Peyer's patch (tissue), 4 donors: ENCODE data around the gene OR2H1. TPM values are rescaled to one million over a fixed set of nuclear protein-coding genes. Genes with fewer than 3 reads are reported as not detected.

Experiments used
- DNase-seq, 3 donors: peaks; one replicate each; pipeline ENCODE4 v3.0.0-alpha.2; 2017 to 2019
- H3K27ac ChIP-seq, 4 donors: fragments of 200-600 bp; sonication (generic); one replicate each; pipeline ENCODE4 v1.5.1; 2016 to 2019
- H3K27me3 ChIP-seq, 2 donors: fragments of 200-600 bp; sonication (generic); one replicate each; pipeline ENCODE4 v1.5.1; 2019
- H3K36me3 ChIP-seq, 3 donors: fragments of 200-600 bp; sonication (generic); one replicate each; pipeline ENCODE4 v1.5.1; 2016 to 2019
- H3K4me1 ChIP-seq, 4 donors: fragments of 200-600 bp; sonication (generic); one replicate each; pipeline ENCODE4 v1.5.1; 2016 to 2019
- H3K4me3 ChIP-seq, 4 donors: fragments of 200-600 bp; sonication (generic); 1 replicate in 3 of 4; 2 replicates in 1 of 4; pipeline ENCODE4 v1.5.1; 2016 to 2019; ENCODE audit warnings: mild to moderate bottlenecking in 1 of 4
- H3K9me3 ChIP-seq, 4 donors: fragments of 200-600 bp; sonication (generic); one replicate each; pipeline ENCODE4 v1.5.1; 2016 to 2019; ENCODE audit warnings: mild to moderate bottlenecking in 1 of 4
- CTCF ChIP-seq, 6 experiments: fragments of 450-650 bp in 4 of 6; fragments of 200-600 bp in 2 of 6; sonication (generic) in 1 of 6; IDR thresholded peaks; one replicate each; pipeline ENCODE4 v1.5.1; 2017 to 2019; ENCODE audit warnings: antibody characterized with exemption in 6 of 6, mild to moderate bottlenecking in 3 of 6, moderate library complexity in 1 of 6
- POLR2A ChIP-seq, 2 donors: fragments of 450-650 bp; IDR thresholded peaks; one replicate each; pipeline ENCODE4 v1.5.1; 2017; ENCODE audit warnings: antibody characterized with exemption in 2 of 2, mild to moderate bottlenecking in 2 of 2, moderate library complexity in 2 of 2
- total RNA-seq, 4 donors: library from RNA; depleted of rRNA; stranded (reverse); fragments of >200 nt; gene quantifications; one replicate each; pipeline ENCODE4 v1.1.0, GENCODE V29; 2016

Gene OR2H1
- not detected for total RNA-seq

GRCh38 chr6:29456971-29457370, at the start of gene OR2H1, which contains the start of gene OR11A1:
Gene OR2H1, plus strand, starts transcription at chr6:29457155. Its CDS starts 4,615 bp downstream, at chr6:29461770.
Gene OR11A1, minus strand, starts transcription at chr6:29457071. Its CDS starts 29,430 bp downstream, at chr6:29427641.
- no peak for DNase-seq
- H3K4me3 ChIP-seq = no peak within 1 kb of the TSS
- TF ChIP-seq CTCF (IDR thresholded peaks at IDR 0.05) (no peak), POLR2A (IDR thresholded peaks at IDR 0.05) (no peak)
- no peaks in the 10 kb centered on the region for H3K36me3 ChIP-seq
- no peaks in the 10 kb centered on the region for H3K4me1 ChIP-seq
- no peaks in the 10 kb centered on the region for H3K9me3 ChIP-seq
- H3K27me3 ChIP-seq = no peaks in the 10 kb centered on the region
- H3K27ac ChIP-seq = no peak within 1 kb of the TSS

GRCh38 chr6:29414588-29414987, 42.4 kb upstream of the OR2H1 start, which contains the start of gene OR12D1:
Gene OR12D1, plus strand, starts transcription at chr6:29414928.
- H3K27ac ChIP-seq = no peak within 1 kb of the TSS
- TF ChIP-seq POLR2A (IDR thresholded peaks at IDR 0.05) = no peak
- TF ChIP-seq CTCF (IDR thresholded peaks at IDR 0.05) = no peak
- H3K4me3 ChIP-seq = no peak within 1 kb of the TSS
- H3K36me3 ChIP-seq = no peaks in the 10 kb centered on the region
- no peak for DNase-seq
- H3K4me1 ChIP-seq = no peaks in the 10 kb centered on the region
- no peaks in the 10 kb centered on the region for H3K27me3 ChIP-seq
- H3K9me3 ChIP-seq = no peaks in the 10 kb centered on the region

GRCh38 chr6:29419516-29419915, 37.4 kb upstream of the OR2H1 start:
- no peak for TF ChIP-seq POLR2A (IDR thresholded peaks at IDR 0.05)
- TF ChIP-seq CTCF (IDR thresholded peaks at IDR 0.05) = no peak
- H3K27me3 ChIP-seq = no peaks in the 10 kb centered on the region
- no peaks in the 10 kb centered on the region for H3K4me1 ChIP-seq
- no peaks in the 10 kb centered on the region for H3K36me3 ChIP-seq
- no peak overlapping the region for H3K27ac ChIP-seq
- no peak for DNase-seq
- H3K9me3 ChIP-seq = no peaks in the 10 kb centered on the region
- H3K4me3 ChIP-seq = no peak overlapping the region

- no peaks in the 10 kb centered on the region for H3K36me3 ChIP-seq
Observed at GRCh38 chr6:29424168-29424567, 32.8 kb upstream of the OR2H1 start.

GRCh38 chr6:29424575-29424974, 32.4 kb upstream of the OR2H1 start:
- no peaks in the 10 kb centered on the region for H3K4me1 ChIP-seq
- no peak overlapping the region for H3K4me3 ChIP-seq
- H3K27ac ChIP-seq = no peak overlapping the region
- no peaks in the 10 kb centered on the region for H3K27me3 ChIP-seq
- TF ChIP-seq POLR2A (IDR thresholded peaks at IDR 0.05) (no peak), CTCF (IDR thresholded peaks at IDR 0.05) (no peak)
- no peaks in the 10 kb centered on the region for H3K9me3 ChIP-seq
- no peak for DNase-seq
- H3K36me3 ChIP-seq = no peaks in the 10 kb centered on the region

More at GRCh38 chr6:29424168-29424567, 32.8 kb upstream of the OR2H1 start:
- no peak for DNase-seq
- TF ChIP-seq POLR2A (IDR thresholded peaks at IDR 0.05) (no peak), CTCF (IDR thresholded peaks at IDR 0.05) (no peak)
- Histone ChIP-seq H3K9me3 (no peaks in the 10 kb centered on the region), H3K4me3 (no peak overlapping the region), H3K27me3 (no peaks in the 10 kb centered on the region), H3K4me1 (no peaks in the 10 kb centered on the region), H3K27ac (no peak overlapping the region)

GRCh38 chr6:29425075-29425474, 31.9 kb upstream of the OR2H1 start:
- H3K27ac ChIP-seq = no peak overlapping the region
- TF ChIP-seq POLR2A (IDR thresholded peaks at IDR 0.05) = no peak
- TF ChIP-seq CTCF (IDR thresholded peaks at IDR 0.05) = no peak
- H3K4me1 ChIP-seq = no peaks in the 10 kb centered on the region
- H3K4me3 ChIP-seq = no peak overlapping the region
- no peaks in the 10 kb centered on the region for H3K9me3 ChIP-seq
- H3K27me3 ChIP-seq = no peaks in the 10 kb centered on the region
- H3K36me3 ChIP-seq = no peaks in the 10 kb centered on the region
- no peak for DNase-seq
